AML-193 (cell line): ENCODE results near the gene PRKAG2.

Experiments used
- DNase-seq, 2 experiments: peaks; one replicate each; lab custom pipeline; 2025; lab: John Stamatoyannopoulos, UW

Gene PRKAG2

DNA sequence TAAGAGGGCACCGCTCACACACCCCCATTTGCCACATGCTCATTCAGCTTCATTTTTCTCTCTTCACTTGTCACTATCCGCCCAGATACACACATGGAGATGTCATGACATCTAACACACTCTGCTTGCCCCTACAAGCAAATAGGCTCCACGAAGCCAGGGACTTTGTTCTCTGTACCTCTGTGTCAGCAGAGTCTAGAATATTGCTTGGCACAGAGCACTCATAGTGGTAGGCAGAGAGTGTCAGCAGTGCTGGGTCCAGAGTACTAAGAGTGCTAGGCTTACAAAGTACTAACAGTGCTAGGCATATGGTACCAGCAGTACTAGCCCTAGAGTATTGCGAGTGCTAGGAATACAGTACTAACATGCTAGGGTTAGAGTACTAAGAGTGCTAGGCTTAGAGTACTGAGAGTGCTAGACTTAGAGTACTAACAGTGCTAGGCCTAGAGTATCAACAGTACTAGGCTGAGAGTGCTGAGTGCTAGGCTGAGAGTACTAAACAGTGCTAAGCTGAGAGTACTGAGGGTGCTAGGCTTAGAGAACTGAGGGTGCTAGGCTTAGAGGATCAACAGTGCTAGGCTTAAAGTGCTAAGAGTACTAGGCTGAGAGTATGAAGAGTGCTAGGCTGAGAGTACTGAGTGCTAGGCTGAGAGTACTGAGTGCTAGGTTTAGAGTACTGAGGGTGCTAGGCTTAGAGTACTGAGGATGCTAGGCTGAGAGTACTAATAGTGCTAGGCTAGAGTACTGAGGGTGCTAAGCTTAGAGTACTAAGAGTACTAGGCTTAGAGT, 166.1 kb downstream of the PRKAG2 start:
- DNase-seq: no peak

DNA sequence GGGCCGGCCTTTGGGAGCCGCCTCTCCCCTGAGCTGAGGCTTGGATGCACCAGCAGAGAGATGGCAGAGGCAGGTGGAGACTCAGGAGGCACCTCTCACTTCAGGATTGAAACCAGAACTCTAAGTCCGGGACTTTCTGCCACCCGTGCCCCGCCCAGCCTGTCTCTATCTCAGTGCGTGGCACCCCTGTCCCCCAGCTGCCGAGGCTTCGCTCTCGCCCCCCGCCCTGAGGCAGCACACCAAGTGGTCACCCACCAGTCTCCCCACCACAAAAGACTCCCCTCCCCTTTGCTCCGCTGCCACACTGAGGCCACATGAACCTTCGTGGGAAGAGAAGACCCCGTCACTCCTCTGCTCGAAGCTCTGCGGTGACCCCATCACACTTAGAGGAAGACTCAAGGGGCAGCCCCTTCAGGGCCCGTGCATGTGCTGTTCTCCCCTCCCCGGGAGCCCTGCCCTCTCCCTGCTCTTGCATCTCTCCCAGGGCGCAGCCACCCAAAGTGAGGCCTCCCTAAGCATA, 166.7 kb downstream of the PRKAG2 start:
- no peak for DNase-seq

DNA sequence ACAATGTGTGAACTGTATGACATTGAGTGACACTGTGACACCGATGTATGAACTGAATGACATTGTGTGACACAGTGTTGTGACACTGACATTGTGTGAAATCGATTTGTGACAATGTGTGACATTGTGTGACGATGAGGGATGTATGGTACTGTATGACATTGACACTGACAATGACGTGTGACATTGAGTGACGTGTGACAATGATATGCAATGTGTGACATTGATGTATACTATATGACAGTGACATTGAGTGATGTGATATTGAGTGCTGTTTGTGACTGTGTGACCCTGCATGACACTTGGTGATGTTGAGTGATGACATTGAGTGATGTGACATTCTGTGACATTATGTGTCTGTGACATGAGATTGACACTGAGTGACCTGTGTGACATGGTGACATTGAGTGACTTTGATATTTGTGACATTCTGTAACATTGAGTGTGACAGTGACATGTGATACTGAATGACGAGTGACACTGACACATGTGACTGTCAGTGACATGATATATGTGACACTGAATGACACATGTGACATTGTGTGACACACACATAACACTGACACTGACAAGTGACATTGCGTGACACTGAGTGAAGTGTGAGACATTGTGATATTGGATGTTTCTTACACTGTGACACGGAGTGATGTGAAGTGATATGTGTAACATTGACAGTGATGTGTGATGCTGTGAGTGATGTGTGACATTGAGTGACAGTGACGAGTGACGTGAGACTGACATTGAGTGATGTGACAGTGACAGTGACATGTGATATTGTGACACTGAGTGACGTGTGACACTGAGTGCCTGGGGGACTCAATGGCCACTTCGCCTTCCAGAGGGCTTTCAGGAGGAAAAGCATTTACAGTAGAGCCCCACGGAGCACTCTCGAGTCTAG, 167.5 kb downstream of the PRKAG2 start:
- no peak for DNase-seq

DNA sequence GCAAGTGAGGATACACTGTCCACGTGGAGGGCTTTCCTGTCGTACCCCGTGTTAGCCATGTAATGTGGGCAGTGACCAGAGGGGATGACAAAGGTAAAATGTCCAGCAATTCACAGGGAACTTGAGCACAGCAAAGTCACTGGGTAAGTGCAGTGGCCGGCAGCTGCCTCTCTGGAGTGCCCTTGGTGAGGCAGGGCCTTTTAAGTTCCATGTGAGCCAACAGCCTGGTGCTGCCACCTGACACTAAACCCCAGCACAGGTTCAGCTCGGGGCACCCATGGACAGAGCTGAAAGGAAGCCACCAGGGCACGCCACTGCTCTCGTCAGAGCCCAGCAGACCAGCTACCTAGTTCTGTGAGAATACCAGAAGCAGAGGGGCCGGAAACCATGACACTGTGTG, 168.3 kb downstream of the PRKAG2 start:
- DNase-seq: no peak

DNA sequence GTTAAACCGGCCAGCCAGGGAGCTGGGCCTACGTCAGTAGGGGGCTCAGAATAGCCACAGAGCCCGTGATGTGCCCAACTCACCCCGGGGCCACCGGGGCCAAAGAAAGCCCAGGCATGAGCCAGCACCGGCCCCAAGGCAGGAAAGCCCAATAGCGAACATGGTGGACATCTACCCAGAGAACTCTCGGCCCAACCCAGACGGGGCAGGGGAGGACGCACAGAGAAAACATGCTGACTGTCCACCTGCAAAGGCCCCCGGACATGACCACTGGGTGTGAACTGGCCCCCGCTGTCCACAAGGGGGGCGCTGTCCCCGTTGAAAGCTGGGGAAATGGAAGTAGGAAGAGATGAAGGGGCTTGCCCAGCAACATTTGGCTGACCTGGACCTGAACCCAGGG, 169.2 kb downstream of the PRKAG2 start:
- DNase-seq: no peak

DNA sequence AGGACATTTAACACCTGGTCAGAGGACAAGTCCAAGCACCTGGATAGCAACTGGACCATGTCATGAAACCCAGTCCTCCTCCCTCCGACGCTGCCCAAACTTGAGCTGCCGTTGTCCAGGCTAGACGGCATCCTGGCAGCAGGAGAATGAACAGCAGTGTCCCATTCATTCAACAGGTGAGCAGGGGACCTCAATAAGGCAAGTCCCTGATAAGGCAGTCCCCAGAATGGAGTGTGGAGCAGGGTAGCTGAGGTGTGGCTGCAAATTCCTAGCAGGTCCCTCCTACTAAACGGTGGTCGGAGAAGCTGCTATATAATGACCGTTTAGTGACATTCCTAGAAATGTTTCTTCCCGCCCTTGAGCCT, 169.8 kb downstream of the PRKAG2 start:
- DNase-seq: no peak

DNA sequence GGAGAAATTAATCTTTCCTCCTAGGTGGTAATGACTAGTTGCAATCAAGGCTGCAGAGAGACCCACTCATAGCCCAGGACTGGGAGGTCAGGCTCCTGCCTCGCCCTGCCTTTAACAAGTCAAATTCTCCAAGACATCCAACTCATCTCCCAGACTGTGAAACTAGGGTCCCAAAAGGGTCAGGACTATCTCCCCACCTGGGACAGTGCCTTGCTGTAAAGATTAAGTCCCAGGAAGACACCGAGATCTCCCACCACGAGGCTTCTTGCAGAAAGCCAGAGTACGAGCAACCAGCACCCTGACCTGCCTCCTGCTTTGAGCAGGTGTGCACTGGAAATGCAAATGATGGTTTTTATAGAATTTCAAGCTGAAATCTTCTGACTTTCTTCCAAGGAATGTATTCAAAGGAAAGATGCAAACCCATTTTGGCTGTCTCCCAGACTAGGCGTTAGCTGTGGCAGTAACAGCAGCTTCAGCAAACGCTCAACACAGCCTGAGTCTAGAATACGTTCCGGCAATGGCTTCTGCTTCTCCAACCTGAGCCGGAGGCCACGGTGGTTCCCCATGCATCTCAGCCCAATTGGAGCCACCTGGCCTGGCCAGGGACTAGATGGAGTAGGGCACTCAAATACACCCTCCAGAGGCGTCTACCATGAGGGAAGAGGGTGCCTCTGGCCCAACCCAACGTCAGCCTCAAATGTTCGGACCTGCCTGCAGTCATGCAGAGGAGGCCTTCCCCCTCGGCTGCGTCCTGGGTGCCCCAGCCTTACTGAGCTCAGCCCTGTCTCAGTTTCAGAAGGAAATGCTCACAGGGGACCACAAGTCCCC, 170.4 kb downstream of the PRKAG2 start:
- no peak for DNase-seq

DNA sequence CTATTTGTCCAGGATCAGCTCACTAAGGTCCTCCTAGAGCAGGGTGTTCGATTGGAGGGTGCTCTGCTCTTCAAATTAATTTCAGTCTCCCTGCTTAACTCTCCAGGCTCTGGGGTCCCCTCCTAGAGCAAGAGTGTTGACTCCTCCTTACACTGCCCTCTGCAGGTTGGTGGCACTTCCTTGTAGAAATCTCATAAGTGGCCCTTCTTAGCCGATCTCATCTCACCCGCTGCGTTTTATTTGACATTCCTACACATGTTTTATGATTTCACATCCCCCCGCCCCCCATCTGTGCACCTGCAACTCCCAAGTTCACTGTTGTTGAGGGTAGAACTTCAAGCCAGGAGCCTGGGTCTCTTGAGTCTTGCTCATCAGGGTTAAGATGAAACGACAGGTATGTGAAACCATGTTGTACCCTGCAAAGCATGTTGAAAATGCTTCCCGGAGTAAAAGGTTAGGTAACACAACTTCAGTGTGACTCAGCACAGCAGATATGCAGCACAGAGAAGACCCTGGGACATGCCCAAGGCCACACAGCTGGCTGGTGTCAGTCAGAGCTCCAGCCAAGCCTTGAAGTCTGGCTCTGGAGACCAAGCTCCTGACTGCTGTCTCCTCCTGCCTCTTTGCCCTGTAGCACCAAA, 171.2 kb downstream of the PRKAG2 start:
- DNase-seq: peak; percentile 5

DNA sequence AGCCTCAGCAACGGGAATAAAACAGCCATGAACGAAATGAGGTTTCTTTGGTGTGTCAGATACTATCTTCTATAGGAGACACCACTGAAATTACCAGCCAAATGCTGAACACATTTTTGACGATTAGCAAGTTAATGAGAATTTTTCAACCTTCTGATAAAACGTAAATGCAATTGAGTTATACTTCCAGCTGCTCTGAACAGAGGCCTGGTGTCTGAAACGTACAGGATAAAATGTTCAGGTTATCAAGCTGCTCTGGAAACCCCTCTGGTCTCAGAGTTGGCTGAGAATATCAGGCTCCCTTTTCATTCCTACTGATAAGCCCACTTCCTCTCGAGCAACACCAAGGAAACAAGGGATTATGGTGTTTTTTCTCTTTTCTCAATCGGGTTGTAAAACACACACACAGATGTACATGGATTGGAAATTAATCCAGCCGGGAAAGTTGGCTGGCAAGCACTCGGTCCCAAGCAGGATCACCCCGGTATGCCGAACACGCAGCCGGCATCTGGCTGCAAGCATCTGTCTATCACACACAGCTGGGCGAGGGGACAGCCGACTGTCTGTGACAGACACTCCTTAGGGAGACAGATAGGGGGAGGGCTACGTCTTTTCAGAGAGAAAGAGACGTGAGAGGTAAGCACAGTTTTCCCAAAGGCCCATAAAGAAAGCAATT, 171.8 kb downstream of the PRKAG2 start:
- DNase-seq: no peak

DNA sequence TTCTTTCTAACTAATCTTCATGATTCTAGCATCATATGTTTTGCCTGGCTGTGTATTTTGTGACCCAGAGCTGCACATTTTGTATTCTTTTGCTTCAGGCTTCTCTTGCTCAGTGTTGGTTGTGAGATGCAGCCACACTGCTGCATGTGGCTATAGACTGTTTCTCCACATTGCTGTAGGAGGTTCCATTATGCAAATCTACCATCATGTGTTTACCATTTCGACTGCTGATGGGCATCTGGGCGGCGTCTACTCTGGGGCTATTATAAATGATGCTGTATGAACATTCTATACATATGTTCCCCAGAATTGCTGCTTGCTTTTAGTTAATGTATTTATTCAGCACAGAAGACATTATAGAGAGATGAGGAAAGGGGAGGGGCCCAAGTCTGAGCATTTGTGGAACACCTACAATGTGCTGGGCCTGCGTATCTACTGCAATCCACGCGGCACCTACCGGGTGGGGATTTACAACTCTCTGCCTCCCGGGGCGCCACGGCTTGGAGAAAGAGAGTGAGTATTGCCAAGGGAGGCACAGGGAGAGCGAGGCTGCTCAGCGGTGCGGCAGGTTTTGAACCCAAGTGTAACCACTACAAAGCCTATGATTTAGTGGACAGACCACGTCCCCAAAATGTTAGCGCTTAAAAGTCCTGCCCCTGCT, 172.5 kb downstream of the PRKAG2 start:
- DNase-seq: no peak

DNA sequence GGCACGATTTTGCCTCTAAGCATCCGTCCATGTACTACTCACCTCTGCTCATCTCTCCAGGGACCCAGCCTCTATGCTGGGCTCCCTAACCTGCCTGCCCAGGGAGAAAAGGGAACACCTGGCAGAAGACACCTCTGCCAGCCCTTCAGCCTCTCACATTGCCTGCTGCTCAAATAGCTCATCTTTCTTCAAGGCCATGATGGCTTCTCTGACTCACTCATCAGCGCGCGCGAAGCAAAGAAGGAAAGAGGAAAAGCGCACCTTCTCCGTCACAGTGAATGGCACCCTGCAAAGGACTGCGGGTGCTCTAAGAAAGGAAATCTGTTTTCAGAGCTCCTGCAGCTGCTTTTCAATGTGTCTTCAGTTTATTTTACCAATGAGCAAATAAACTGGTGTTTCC, 174.0 kb downstream of the PRKAG2 start:
- DNase-seq: no peak

DNA sequence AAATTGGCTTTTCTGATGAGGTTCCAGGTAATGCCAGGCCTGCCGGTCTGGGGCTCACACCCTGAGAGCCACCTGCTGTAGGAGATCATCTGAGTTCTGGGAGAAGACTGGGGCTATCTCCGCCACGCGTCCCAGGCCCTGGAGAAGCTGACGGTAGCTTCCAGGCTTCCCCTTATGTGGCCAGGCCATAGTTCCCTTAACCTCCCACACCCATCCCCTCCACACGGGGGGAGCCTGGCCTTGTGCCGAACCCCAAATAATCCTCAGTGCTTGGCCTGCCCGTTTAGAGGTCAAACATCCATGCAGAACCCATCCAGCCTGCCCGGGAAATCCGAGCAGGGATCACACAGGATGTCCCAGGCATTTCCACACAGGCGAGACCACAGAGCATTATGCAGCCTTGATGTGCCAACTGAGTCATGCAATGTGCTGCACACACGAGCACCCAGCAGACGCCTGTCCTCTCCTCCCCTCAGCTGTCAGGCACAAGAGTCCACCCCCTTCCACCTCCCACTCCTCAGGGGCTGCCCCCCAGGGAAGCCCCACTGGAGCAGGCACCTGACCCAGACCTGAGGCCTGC, 176.2 kb downstream of the PRKAG2 start:
- DNase-seq: no peak

DNA sequence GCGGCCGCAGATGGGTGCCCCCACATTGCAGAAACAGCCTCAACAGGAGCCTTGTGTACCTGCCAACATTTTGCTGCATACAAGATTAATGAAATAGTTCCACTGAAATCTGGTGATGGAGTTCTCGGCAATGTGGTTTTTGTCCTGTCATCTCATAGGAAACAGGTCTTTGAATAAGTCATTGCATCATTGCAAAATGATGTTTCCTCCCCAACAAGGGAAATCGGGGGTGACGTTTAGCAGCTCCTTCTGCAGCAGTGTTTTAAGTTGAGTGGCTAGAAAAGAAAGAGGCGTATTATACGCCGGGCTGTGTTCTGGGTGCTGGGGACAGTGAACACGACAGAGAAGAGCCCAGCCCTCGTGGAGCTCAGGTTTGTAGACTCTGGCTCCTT, 177.0 kb downstream of the PRKAG2 start:
- DNase-seq: peak; percentile 5 to 11

DNA sequence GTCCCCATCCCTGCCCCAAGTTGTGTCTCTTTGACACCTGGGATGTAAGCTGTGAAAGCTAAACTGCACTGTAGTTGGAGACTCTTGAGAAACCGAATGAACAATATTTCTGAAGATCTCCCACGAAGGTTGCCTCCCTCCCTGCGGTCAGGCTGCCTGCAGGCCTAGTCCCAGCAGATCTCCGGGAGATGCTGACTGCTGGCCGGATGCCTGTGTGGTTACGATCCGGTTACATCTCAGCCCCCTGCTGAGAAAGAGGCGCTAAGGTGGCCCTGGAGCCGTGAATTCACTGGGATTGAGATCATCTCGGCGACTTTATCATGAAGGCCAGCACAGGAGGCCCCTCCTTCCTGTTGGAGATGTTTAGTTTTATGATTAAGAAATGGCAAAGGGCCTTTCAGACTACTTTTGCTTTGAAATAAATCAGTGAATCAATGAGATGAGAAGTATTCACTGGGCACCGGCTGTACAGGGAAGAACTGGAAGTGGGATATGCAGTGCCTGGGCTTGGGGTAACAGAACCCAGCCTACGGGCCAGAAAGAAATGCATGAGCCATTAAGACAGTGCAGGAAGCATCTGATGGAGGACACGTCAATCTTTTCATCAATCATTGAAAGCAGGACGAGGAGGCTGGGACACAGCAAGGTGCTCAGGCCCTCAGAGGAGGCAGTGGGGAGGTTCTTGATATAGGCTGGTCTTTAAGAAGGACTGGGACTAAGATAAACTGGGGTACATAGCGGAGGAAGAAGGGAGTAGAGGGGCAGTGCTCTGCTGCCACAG, 177.6 kb downstream of the PRKAG2 start:
- no peak for DNase-seq

DNA sequence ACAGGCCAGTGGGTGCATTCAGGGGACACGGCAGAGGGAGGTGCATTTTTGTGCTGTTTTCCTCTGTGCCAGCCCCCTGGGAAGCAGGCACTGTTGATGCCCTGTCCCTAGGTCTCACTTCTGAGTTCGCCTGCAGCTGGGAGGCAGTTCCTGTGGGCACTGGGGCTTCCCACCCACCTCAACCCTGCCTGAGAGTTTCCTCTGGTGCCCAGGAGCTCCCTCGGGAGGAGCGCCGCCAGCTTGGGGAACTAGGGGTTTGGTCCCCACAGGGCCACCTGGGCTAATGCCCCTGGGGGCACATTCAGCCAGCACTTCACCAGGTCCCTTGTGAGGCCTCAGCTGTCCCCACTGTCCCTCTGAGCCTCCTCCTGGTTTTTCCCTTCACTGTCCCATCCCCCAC, 179.0 kb downstream of the PRKAG2 start:
- no peak for DNase-seq

DNA sequence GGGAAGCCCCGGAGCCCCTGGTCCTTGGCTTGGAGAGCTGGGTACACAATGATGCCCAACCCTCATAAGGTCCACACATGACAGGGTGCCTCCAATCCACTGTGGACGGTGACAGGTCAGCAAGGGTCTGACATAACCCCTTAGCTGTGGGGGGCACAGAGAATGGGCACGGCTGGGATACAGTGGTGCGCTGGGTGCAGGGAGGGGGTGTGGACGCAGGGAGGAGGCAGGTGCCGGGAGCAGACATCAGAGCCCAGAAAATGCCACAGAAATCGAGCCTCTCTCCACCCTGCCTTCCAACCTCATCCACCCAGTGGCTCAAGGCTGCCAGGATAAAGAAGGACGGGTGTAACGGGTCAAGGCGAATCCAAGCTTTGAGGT, 179.4 kb downstream of the PRKAG2 start:
- no peak for DNase-seq

DNA sequence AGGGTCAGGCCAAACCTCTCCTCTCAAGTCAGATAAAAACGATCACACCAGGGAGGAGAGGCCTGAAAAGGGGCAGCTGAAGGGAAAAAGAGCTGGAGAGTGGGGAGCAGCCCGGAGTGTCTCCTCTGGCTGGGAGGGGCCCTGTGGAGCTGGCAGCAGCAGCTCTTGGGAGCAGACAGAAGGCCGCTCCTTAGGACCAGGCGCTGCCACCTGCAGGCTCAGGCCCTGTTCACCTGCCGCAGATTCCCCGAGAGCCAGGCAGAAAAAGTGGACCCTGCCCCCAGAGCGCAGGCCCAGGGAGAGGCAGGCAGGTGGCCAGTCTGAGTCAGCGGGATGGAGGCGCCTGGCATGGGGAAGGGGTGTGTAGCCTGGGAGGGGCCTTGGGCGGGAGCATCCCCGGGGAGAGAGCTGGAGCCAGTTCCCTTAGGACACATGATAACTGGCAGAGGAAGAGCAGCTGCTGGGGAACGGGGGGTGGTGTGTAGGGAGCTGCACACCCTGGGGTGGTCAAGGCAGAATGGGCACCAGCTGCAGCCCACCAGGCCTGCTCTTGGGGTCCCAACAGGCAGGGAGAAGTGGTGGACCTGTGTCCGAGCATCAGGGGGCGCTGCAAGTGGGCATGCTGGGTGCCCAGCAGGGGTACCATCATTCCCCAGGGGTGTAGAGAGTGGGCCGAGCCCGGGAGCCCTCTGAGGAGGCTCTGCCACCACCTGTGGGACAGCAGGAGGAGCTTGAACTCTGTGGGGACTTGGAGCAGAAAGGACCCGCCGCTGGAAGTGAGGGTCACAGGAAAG, 180.0 kb downstream of the PRKAG2 start:
- no peak for DNase-seq

DNA sequence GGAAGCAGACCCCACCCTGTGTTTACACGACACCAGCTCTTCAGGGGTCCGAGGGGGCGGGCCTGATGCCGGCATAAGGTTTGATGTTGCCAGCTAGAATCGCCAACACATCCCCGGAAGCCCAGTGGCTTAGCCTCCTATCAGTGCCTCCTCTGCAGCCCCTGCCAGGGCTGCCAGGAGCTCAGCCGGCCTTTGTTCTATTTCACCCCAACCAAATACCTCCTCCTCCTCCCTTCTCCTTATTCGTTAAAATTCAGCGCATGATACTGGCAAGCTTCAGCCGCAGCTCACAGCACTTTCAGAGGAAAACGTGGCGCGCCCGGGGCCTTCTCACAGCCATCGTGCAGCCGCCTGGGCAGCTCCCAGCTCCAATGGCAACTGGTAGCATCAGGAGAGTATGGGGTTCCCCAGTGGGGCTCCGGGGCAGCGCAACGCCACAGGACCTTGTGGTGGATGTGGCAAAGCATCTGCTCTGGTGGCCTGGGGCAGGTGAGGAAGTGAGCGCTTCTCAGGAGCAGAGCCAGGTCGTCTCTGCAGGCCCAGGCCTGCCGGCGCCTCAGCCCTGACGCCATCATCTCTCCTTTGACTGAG, 180.9 kb downstream of the PRKAG2 start:
- no peak for DNase-seq
